ENCODE measurements around the gene ATP2B1.

Gene ATP2B1

GRCh38 chr12:89756194-89756584 lies 47.6 kb upstream of the ATP2B1 start:
- Histone ChIP-seq H3K36me3 (ENCODE audit: insufficient read depth, low read length) (no peaks in the 10 kb centered on the region), H3F3A (ENCODE audit: low read depth) (no peaks in the 10 kb centered on the region), H3K27me3 (ENCODE audit: insufficient read depth, low read length, poor library complexity, severe bottlenecking) (no peaks in the 10 kb centered on the region), H4K20me1 (ENCODE audit: insufficient read depth, low read length, poor library complexity, severe bottlenecking) (no peaks in the 10 kb centered on the region), H3K9me2 (replicated peaks; ENCODE audit: low read depth, low read length) (no peaks in the 10 kb centered on the region), H3K9me3 (ENCODE audit: insufficient read depth, low read depth, low read length) (no peaks in the 10 kb centered on the region), H3K4me1 (ENCODE audit: insufficient read depth, low read length, poor library complexity, severe bottlenecking) (peaks cover 18% of the 10 kb centered on the region), H3K4me3 (ENCODE audit: low read length, poor library complexity, severe bottlenecking) (no peak overlapping the region), H3K9ac (ENCODE audit: low read depth, low read length, poor library complexity, severe bottlenecking) (no peak overlapping the region), H3K4me2 (ENCODE audit: low read depth, low read length, poor library complexity, severe bottlenecking) (no peak overlapping the region), H3K79me2 (ENCODE audit: insufficient read depth, low read length) (no peaks in the 10 kb centered on the region), H2AFZ (ENCODE audit: low read length) (no peak overlapping the region)
- TF ChIP-seq CTCF (conservative IDR thresholded peaks at IDR 0.05; ENCODE audit: low read length) = no peak
- TF ChIP-seq EZH2phosphoT487 (IDR thresholded peaks at IDR 0.05; ENCODE audit: borderline replicate concordance) = no peak

- Histone ChIP-seq H3K27me3 (ENCODE audit: insufficient read depth, low read length, poor library complexity, severe bottlenecking) (no peaks in the 10 kb centered on the region), H3K9me3 (ENCODE audit: insufficient read depth, low read depth, low read length) (no peaks in the 10 kb centered on the region), H3K9me2 (replicated peaks; ENCODE audit: low read depth, low read length) (no peaks in the 10 kb centered on the region), H3F3A (ENCODE audit: low read depth) (no peaks in the 10 kb centered on the region), H3K9ac (ENCODE audit: low read depth, low read length, poor library complexity, severe bottlenecking) (no peak overlapping the region), H3K4me1 (ENCODE audit: insufficient read depth, low read length, poor library complexity, severe bottlenecking) (peaks cover 18% of the 10 kb centered on the region), H3K4me3 (ENCODE audit: low read length, poor library complexity, severe bottlenecking) (no peak overlapping the region), H4K20me1 (ENCODE audit: insufficient read depth, low read length, poor library complexity, severe bottlenecking) (no peaks in the 10 kb centered on the region), H3K36me3 (ENCODE audit: insufficient read depth, low read length) (no peaks in the 10 kb centered on the region), H3K79me2 (ENCODE audit: insufficient read depth, low read length) (no peaks in the 10 kb centered on the region), H2AFZ (ENCODE audit: low read length) (no peak overlapping the region), H3K4me2 (ENCODE audit: low read depth, low read length, poor library complexity, severe bottlenecking) (no peak overlapping the region)
- no peak for TF ChIP-seq CTCF (conservative IDR thresholded peaks at IDR 0.05; ENCODE audit: low read length)
- TF ChIP-seq EZH2phosphoT487 (IDR thresholded peaks at IDR 0.05; ENCODE audit: borderline replicate concordance) = no peak
Measured at GRCh38 chr12:89753997-89754396, 45.4 kb upstream of the ATP2B1 start.

GRCh38 chr12:89752341-89752740 lies 43.7 kb upstream of the ATP2B1 start:
- H3K36me3 ChIP-seq (ENCODE audit: insufficient read depth, low read length) = no peaks in the 10 kb centered on the region
- no peak overlapping the region for H3K9ac ChIP-seq (ENCODE audit: low read depth, low read length, poor library complexity, severe bottlenecking)
- H2AFZ ChIP-seq (ENCODE audit: low read length) = no peak overlapping the region
- H3K4me3 ChIP-seq (ENCODE audit: low read length, poor library complexity, severe bottlenecking) = no peak overlapping the region
- no peaks in the 10 kb centered on the region for H3K79me2 ChIP-seq (ENCODE audit: insufficient read depth, low read length)
- H3K4me2 ChIP-seq (ENCODE audit: low read depth, low read length, poor library complexity, severe bottlenecking) = no peak overlapping the region
- TF ChIP-seq CTCF (conservative IDR thresholded peaks at IDR 0.05; ENCODE audit: low read length) = no peak
- no peak for TF ChIP-seq EZH2phosphoT487 (IDR thresholded peaks at IDR 0.05; ENCODE audit: borderline replicate concordance)
- H3K27me3 ChIP-seq (ENCODE audit: insufficient read depth, low read length, poor library complexity, severe bottlenecking) = no peaks in the 10 kb centered on the region
- H4K20me1 ChIP-seq (ENCODE audit: insufficient read depth, low read length, poor library complexity, severe bottlenecking) = no peaks in the 10 kb centered on the region
- H3K4me1 ChIP-seq (ENCODE audit: insufficient read depth, low read length, poor library complexity, severe bottlenecking) = peaks cover 12% of the 10 kb centered on the region
- H3F3A ChIP-seq (ENCODE audit: low read depth) = no peaks in the 10 kb centered on the region
- no peaks in the 10 kb centered on the region for H3K9me3 ChIP-seq (ENCODE audit: insufficient read depth, low read depth, low read length)
- no peaks in the 10 kb centered on the region for H3K9me2 ChIP-seq (replicated peaks; ENCODE audit: low read depth, low read length)
